Measurements from ENCODE around the gene FHIT. TPM values are rescaled to one million over a fixed set of nuclear protein-coding genes. Genes with fewer than 3 reads are reported as not detected.

FHIT gene
- total RNA-seq, 2 experiments from 2014 or later = 7.6 to 7.9 TPM

- Mint-ChIP-seq H3K27ac (no peak overlapping the region), H3K9me3 (peaks cover 7% of the 10 kb centered on the region), H3K4me3 (no peak overlapping the region), H3K4me1 (ENCODE audit: low read depth) (peaks cover 7% of the 10 kb centered on the region), H3K36me3 (ENCODE audit: low read depth) (peaks cover 6% of the 10 kb centered on the region), H3K27me3 (no peaks in the 10 kb centered on the region)
- ChIA-PET POLR2A (no interaction called here), CTCF (no interaction called here)
- ATAC-seq (no peak), DNase-seq (no peak)
- no peak for TF ChIP-seq CTCF (IDR thresholded peaks at IDR 0.05)
- intact Hi-C loops (cut with micrococcal nuclease) = no loop called here
These were observed 937.9 kb downstream of the FHIT start for GRCh38 chr3:60313231-60313798.

GRCh38 chr3:60309539-60310268 is 941.5 kb downstream of the FHIT start:
- Mint-ChIP-seq H3K27me3 (no peaks in the 10 kb centered on the region), H3K27ac (no peak overlapping the region), H3K36me3 (ENCODE audit: low read depth) (no peaks in the 10 kb centered on the region), H3K4me1 (ENCODE audit: low read depth) (peaks cover 7% of the 10 kb centered on the region), H3K4me3 (no peak overlapping the region), H3K9me3 (no peaks in the 10 kb centered on the region)
- TF ChIP-seq CTCF (IDR thresholded peaks at IDR 0.05) = no peak
- no peak for ATAC-seq
- intact Hi-C loops (cut with micrococcal nuclease) = no loop called here
- no peak for DNase-seq
- ChIA-PET POLR2A (no interaction called here), CTCF (no interaction called here)

- CTCF ChIA-PET = no interaction called here
- no peak overlapping the region for H3K4me3 Mint-ChIP-seq
- no peak for TF ChIP-seq CTCF (IDR thresholded peaks at IDR 0.05)
These were observed 942.4 kb downstream of the FHIT start for GRCh38 chr3:60308808-60309207.

GRCh38 chr3:60307562-60308199 is 943.6 kb downstream of the FHIT start:
- H3K9me3 Mint-ChIP-seq = no peaks in the 10 kb centered on the region
- no peak for TF ChIP-seq CTCF (IDR thresholded peaks at IDR 0.05)
- H3K4me1 Mint-ChIP-seq (ENCODE audit: low read depth) = peaks cover 8% of the 10 kb centered on the region
- no peak overlapping the region for H3K27ac Mint-ChIP-seq
- no peak for ATAC-seq
- ChIA-PET POLR2A (no interaction called here), CTCF (no interaction called here)
- H3K27me3 Mint-ChIP-seq = no peaks in the 10 kb centered on the region
- DNase-seq = no peak
- intact Hi-C loops (cut with micrococcal nuclease) = no loop called here
- no peaks in the 10 kb centered on the region for H3K36me3 Mint-ChIP-seq (ENCODE audit: low read depth)
- no peak overlapping the region for H3K4me3 Mint-ChIP-seq

More at GRCh38 chr3:60308808-60309207, 942.4 kb downstream of the FHIT start:
- no peaks in the 10 kb centered on the region for H3K36me3 Mint-ChIP-seq (ENCODE audit: low read depth)
- DNase-seq = no peak
- no peak overlapping the region for H3K27ac Mint-ChIP-seq
- no peaks in the 10 kb centered on the region for H3K27me3 Mint-ChIP-seq
- POLR2A ChIA-PET = no interaction called here
- intact Hi-C loops (cut with micrococcal nuclease) = no loop called here
- no peak for ATAC-seq
- peaks cover 9% of the 10 kb centered on the region for H3K4me1 Mint-ChIP-seq (ENCODE audit: low read depth)
- no peaks in the 10 kb centered on the region for H3K9me3 Mint-ChIP-seq

GRCh38 chr3:60304112-60304511 is 947.1 kb downstream of the FHIT start:
- Mint-ChIP-seq H3K4me1 (ENCODE audit: low read depth) (peaks cover 8% of the 10 kb centered on the region), H3K4me3 (no peak overlapping the region), H3K36me3 (ENCODE audit: low read depth) (no peaks in the 10 kb centered on the region), H3K9me3 (no peaks in the 10 kb centered on the region), H3K27me3 (peaks cover 3% of the 10 kb centered on the region), H3K27ac (no peak overlapping the region)
- POLR2A ChIA-PET = no interaction called here
- intact Hi-C loops (cut with micrococcal nuclease) = no loop called here
- no peak for ATAC-seq
- TF ChIP-seq CTCF (IDR thresholded peaks at IDR 0.05) = no peak
- no peak for DNase-seq
- CTCF ChIA-PET = no interaction called here

All from activated CD8-positive, alpha-beta T cell treated with anti-CD3 and anti-CD28 coated beads for 36 hours (primary cell).